OCI-LY1 (cell line): Measurements from ENCODE around the gene LZTR1.

ENCODE experiments used
- H2AFZ ChIP-seq: fragments of 200-600 bp; sonication (generic), shearing (Covaris generic); 2 replicates; pipeline ENCODE4 v1.6.0; 2014; ENCODE audit warnings: antibody characterized with exemption, mild to moderate bottlenecking, low read length
- H3F3A ChIP-seq: fragments of 200-600 bp; sonication (generic), shearing (Covaris generic); 2 replicates; pipeline ENCODE4 v1.6.0; 2014; ENCODE audit warnings: mild to moderate bottlenecking, antibody characterized with exemption, low read length, moderate library complexity; ENCODE audit not compliant: insufficient read depth
- H3K27ac ChIP-seq: fragments of 200-600 bp; sonication (generic); 2 replicates; pipeline ENCODE4 v1.5.1; 2014; ENCODE audit warnings: low read length, mixed run types, mild to moderate bottlenecking, low read depth; ENCODE audit not compliant: poor library complexity, severe bottlenecking
- H3K27me3 ChIP-seq: fragments of 200-600 bp; sonication (generic); 2 replicates; pipeline ENCODE4 v1.6.0; 2014; ENCODE audit warnings: antibody characterized with exemption, mild to moderate bottlenecking, low read length, moderate library complexity; ENCODE audit not compliant: insufficient read depth
- H3K36me3 ChIP-seq: fragments of 200-600 bp; sonication (generic); 2 replicates; pipeline ENCODE4 v1.6.1; 2014; ENCODE audit warnings: mild to moderate bottlenecking, antibody characterized with exemption, low read length, moderate library complexity, mixed read lengths; ENCODE audit not compliant: insufficient read depth
- H3K4me1 ChIP-seq: fragments of 200-600 bp; sonication (generic); 2 replicates; pipeline ENCODE4 v1.5.1; 2014; ENCODE audit warnings: mild to moderate bottlenecking, low read length, moderate library complexity; ENCODE audit not compliant: insufficient read depth, severe bottlenecking
- H3K4me2 ChIP-seq: fragments of 200-600 bp; sonication (generic), shearing (Covaris generic); 2 replicates; pipeline ENCODE4 v1.6.1; 2014; ENCODE audit warnings: low read length
- H3K4me3 ChIP-seq: fragments of 200-600 bp; sonication (generic); 2 replicates; pipeline ENCODE4 v1.5.1; 2014; ENCODE audit warnings: low read length, low read depth, mild to moderate bottlenecking, mixed read lengths; ENCODE audit not compliant: poor library complexity, severe bottlenecking
- H3K79me2 ChIP-seq: fragments of 200-600 bp; shearing (Covaris generic); 2 replicates; pipeline ENCODE4 v1.6.1; 2016; ENCODE audit warnings: mixed run types, low read length, mixed read lengths; ENCODE audit not compliant: insufficient read depth
- H3K9ac ChIP-seq: fragments of 200-600 bp; sonication (generic), shearing (Covaris generic); 2 replicates; pipeline ENCODE4 v1.6.1; 2014; ENCODE audit warnings: mild to moderate bottlenecking, low read length, mixed read lengths
- H3K9me2 ChIP-seq: fragments of 200-600 bp; sonication (generic), shearing (Covaris generic); 2 replicates; pipeline ENCODE4 v1.6.1; 2014; ENCODE audit warnings: low read depth, mild to moderate bottlenecking, low read length, mixed read lengths
- H3K9me3 ChIP-seq: fragments of 200-600 bp; shearing (Covaris generic); 2 replicates; pipeline ENCODE4 v1.6.1; 2014; ENCODE audit warnings: low read length, mixed read lengths
- H4K20me1 ChIP-seq: fragments of 200-600 bp; sonication (generic), shearing (Covaris generic); 2 replicates; pipeline ENCODE4 v1.6.0; 2016; ENCODE audit warnings: mild to moderate bottlenecking, low read length; ENCODE audit not compliant: insufficient read depth
- EZH2 ChIP-seq: fragments of 200-600 bp; sonication (generic), shearing (Covaris generic); IDR thresholded peaks from 2 replicates; pipeline ENCODE4 v1.8.0; 2017; ENCODE audit warnings: borderline replicate concordance, mixed run types, mild to moderate bottlenecking, antibody characterized with exemption, low read length, moderate library complexity, mixed read lengths
- TF ChIP-seq, protein P1 (sequence below): fragments of 200-600 bp; sonication (generic), shearing (Covaris generic); IDR thresholded peaks from 2 replicates; pipeline ENCODE4 v1.5.1; 2017; ENCODE audit warnings: mild to moderate bottlenecking, antibody characterized with exemption, low read length, moderate library complexity, mixed read lengths

Gene LZTR1

DNA sequence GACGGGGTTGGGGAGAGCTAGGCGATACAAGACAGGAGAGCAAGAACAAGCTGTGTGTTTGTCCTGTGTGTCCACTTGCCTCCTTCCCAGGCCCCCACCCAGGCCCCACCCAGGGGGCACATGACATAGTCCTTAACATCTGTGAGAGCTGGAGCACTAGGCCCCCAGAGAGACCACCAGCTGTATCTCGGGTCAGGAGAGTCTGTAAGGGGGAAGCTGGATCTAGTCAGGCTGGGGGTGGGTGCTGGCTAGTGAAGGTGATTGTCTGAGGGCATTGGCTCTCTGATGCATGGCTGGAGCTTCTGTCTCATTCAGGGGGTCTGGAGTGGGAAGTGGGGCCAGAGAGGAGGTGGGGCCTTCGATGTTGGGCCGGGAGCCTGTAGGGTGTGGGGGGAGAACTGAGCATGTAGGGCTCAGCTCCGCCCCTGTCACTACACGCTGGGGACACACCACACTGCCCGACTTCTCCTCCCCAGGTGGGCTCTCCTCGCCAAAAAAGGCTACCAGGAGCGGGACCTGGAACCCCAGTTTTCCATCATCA, 33.4 kb downstream of the LZTR1 start:
- no peak for TF ChIP-seq EZH2
- TF ChIP-seq, protein P1, sequence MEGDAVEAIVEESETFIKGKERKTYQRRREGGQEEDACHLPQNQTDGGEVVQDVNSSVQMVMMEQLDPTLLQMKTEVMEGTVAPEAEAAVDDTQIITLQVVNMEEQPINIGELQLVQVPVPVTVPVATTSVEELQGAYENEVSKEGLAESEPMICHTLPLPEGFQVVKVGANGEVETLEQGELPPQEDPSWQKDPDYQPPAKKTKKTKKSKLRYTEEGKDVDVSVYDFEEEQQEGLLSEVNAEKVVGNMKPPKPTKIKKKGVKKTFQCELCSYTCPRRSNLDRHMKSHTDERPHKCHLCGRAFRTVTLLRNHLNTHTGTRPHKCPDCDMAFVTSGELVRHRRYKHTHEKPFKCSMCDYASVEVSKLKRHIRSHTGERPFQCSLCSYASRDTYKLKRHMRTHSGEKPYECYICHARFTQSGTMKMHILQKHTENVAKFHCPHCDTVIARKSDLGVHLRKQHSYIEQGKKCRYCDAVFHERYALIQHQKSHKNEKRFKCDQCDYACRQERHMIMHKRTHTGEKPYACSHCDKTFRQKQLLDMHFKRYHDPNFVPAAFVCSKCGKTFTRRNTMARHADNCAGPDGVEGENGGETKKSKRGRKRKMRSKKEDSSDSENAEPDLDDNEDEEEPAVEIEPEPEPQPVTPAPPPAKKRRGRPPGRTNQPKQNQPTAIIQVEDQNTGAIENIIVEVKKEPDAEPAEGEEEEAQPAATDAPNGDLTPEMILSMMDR = no peak
- H3K36me3 ChIP-seq = no peaks in the 10 kb centered on the region; the same call in 1 of the 2 replicates
- no peaks in the 10 kb centered on the region for H3K9me2 ChIP-seq
- no peaks in the 10 kb centered on the region for H3F3A ChIP-seq
- H3K9me3 ChIP-seq = no peaks in the 10 kb centered on the region
- H3K4me1 ChIP-seq = peaks cover 9% of the 10 kb centered on the region
- no peak overlapping the region for H3K4me3 ChIP-seq
- H3K27me3 ChIP-seq = no peaks in the 10 kb centered on the region; the same call in 1 of the 2 replicates
- H3K79me2 ChIP-seq = no peaks in the 10 kb centered on the region
- H2AFZ ChIP-seq = no peak overlapping the region
- H3K27ac ChIP-seq = no peak overlapping the region
- H3K4me2 ChIP-seq = no peak overlapping the region
- no peaks in the 10 kb centered on the region for H4K20me1 ChIP-seq
- H3K9ac ChIP-seq = no peak overlapping the region

DNA sequence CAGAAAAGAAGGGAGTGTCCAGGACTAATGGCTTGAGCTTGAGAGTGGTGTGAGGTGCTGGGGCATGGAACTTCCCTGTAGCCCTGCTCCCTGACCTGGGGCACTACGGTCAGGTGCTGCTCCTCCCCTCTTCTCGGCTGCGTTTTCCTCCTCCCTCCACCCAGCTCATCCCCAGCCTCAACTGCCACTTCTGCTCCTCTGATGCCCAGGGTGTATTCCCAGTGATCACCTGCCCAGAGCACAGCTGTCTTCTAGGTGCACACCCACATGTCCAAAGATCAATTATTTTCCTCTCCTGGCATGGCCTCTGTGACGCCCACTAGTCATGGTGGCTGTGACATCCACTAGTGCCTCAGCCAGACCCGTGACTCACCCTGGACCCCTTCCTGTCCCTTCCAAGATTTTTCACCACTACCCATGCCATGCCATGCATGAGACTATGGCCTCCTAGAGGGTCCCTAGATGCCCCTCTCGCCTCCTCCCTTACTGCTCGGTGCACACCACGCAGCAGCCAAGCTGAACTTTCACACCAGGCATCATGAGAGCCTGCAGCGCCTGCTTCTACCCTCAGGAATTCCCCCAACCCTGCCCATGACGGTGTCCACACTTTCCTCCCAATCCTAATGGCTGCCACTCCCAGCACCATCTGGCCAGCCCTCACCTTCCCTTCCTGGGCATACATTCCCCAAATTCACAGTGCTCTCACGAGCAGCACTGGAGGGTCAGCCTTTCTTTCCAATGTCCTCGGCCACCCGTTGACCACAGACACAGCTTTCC, 34.7 kb downstream of the LZTR1 start:
- H3K9me3 ChIP-seq = no peaks in the 10 kb centered on the region
- TF ChIP-seq, protein P1 = no peak
- TF ChIP-seq EZH2 = no peak
- peaks cover 9% of the 10 kb centered on the region for H3K4me1 ChIP-seq
- no peaks in the 10 kb centered on the region for H3F3A ChIP-seq
- H3K79me2 ChIP-seq = no peaks in the 10 kb centered on the region
- H3K36me3 ChIP-seq = no peaks in the 10 kb centered on the region; the same call in 1 of the 2 replicates
- no peak overlapping the region for H3K4me3 ChIP-seq
- no peak overlapping the region for H3K9ac ChIP-seq
- H4K20me1 ChIP-seq = no peaks in the 10 kb centered on the region
- peaks cover 4% of the 10 kb centered on the region; the same call in 1 of the 2 replicates for H3K27me3 ChIP-seq
- no peak overlapping the region for H3K27ac ChIP-seq
- H3K4me2 ChIP-seq = no peak overlapping the region
- no peak overlapping the region for H2AFZ ChIP-seq
- H3K9me2 ChIP-seq = no peaks in the 10 kb centered on the region

DNA sequence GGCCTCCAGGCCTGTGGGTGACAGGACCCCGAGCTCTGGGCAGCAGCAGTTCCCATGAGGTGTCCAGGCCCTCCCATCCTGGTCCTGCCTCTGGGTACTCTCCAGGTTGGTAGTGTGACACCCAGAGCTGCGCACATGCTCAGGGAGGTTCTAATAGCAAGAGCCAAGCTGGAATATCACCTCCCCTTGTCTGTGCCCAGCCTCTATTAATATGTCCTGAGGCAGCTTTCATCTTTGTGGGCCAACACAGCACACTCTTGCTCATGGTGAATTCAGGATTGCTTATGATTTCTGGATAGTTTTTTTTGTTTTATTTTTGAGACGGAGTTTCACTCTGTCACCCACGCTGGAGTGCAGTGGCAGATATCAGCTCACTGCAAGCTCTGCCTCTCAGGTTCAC, 36.2 kb downstream of the LZTR1 start:
- no peak overlapping the region for H3K4me2 ChIP-seq
- no peaks in the 10 kb centered on the region for H3F3A ChIP-seq
- TF ChIP-seq, protein P1 = no peak
- TF ChIP-seq EZH2 = no peak
- peaks cover 4% of the 10 kb centered on the region; the same call in 1 of the 2 replicates for H3K27me3 ChIP-seq
- H3K9me2 ChIP-seq = no peaks in the 10 kb centered on the region
- no peaks in the 10 kb centered on the region for H3K9me3 ChIP-seq
- no peaks in the 10 kb centered on the region for H3K79me2 ChIP-seq
- H2AFZ ChIP-seq = no peak overlapping the region
- no peaks in the 10 kb centered on the region; the same call in 1 of the 2 replicates for H3K36me3 ChIP-seq
- H4K20me1 ChIP-seq = no peaks in the 10 kb centered on the region
- H3K4me1 ChIP-seq = peaks cover 9% of the 10 kb centered on the region
- no peak overlapping the region for H3K9ac ChIP-seq
- H3K27ac ChIP-seq = no peak overlapping the region
- H3K4me3 ChIP-seq = no peak overlapping the region
